Stimulated activated CD8-positive, alpha-beta memory T cell treated with anti-CD3 and anti-CD28 coated beads, Interleukin-4, amount 100 ng/mL, for 4 hours (primary cell): ENCODE data around the gene AIF1L.

ENCODE experiments used
- DNase-seq, 2 donors: peaks; one replicate each; pipeline ENCODE4 v3.0.0-alpha.2; 2020; ENCODE audit warnings: low read depth in 2 of 2, low spot score in 1 of 2

Gene AIF1L

GRCh38 chr9:131076347-131077195, 19.8 kb upstream of the AIF1L start:
- no peak for DNase-seq

GRCh38 chr9:131078427-131079366, 17.6 kb upstream of the AIF1L start:
- no peak for DNase-seq

- DNase-seq = no peak
Observed at GRCh38 chr9:131080589-131080988, 15.7 kb upstream of the AIF1L start.

- DNase-seq = no peak
Observed at GRCh38 chr9:131081868-131082267, 14.5 kb upstream of the AIF1L start.

- no peak for DNase-seq
Observed at GRCh38 chr9:131082774-131083512, 13.4 kb upstream of the AIF1L start.

GRCh38 chr9:131084661-131085369, 11.5 kb upstream of the AIF1L start:
- DNase-seq = no peak

- no peak for DNase-seq
Observed at GRCh38 chr9:131085370-131086122, 10.8 kb upstream of the AIF1L start.

GRCh38 chr9:131087354-131087893, 8.9 kb upstream of the AIF1L start:
- DNase-seq = no peak

GRCh38 chr9:131090025-131090787, 6.1 kb upstream of the AIF1L start:
- DNase-seq = no peak

GRCh38 chr9:131091352-131091992, 4.9 kb upstream of the AIF1L start:
- no peak for DNase-seq

- DNase-seq = no peak
Observed at GRCh38 chr9:131092030-131092429, 4.3 kb upstream of the AIF1L start.

- no peak for DNase-seq
Observed at GRCh38 chr9:131092548-131093440, 3.5 kb upstream of the AIF1L start.

- no peak for DNase-seq
Observed at GRCh38 chr9:131094015-131094414, 2.3 kb upstream of the AIF1L start.

GRCh38 chr9:131094622-131095021, 1.7 kb upstream of the AIF1L start:
- DNase-seq = no peak

- DNase-seq = no peak
Observed at GRCh38 chr9:131095666-131096268, 564 bp upstream of the AIF1L start.

- DNase-seq = no peak
Observed at GRCh38 chr9:131097126-131097947, 1.0 kb downstream of the AIF1L start.
